ENCODE measurements around the gene CROCC2. TPM values are rescaled to one million over a fixed set of nuclear protein-coding genes. Genes with fewer than 3 reads are reported as not detected.

Gene CROCC2
- total RNA-seq, 4 donors from 2014 or later, result 0.06 to 0.12 TPM; not detected in 2

DNA sequence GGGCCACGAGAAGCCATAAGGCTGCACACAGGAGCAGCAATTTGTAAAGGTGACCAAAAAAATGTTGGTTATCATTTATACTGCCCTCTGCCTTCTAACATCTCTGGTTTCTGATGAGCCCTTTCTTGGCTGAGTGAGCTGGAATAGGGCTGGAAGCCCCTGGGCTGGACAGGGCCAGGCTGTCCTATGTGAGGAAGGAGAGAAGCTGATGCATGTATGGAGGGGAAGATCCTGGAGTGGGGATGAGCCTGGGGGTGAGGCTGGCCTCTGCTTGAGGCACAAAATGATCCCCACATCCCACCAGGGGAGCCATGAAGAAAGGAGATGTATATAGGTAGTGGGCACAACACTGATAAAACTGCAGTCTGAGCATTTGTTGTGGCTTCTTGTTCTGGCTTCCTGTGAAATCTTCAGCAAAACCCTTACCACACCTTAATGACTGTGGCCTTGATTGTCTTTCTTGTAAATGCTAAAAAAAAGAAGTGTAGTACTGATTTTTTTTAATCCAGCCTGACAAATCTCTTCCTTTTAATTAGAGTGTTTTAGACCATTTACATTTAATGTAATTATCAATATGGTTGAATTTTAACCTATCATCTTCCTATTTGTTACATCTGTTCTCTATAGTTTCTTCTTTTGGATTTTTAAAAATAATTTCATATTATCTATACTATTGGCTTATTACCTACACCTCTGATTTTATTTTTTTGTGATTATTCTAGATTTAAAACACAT is 97.9 kb downstream of the CROCC2 start:
- no peak for ATAC-seq (ENCODE audit: low FRiP score)
- no peak for DNase-seq (ENCODE audit: low spot score)
- no peak for TF ChIP-seq CTCF (IDR thresholded peaks at IDR 0.05)

GRCh38 chr2:241005569-241005968 is 99.4 kb downstream of the CROCC2 start:
- no peak for ATAC-seq (ENCODE audit: low FRiP score)
- no peak for TF ChIP-seq CTCF (IDR thresholded peaks at IDR 0.05)
- no peak for DNase-seq (ENCODE audit: low spot score)

- TF ChIP-seq CTCF (IDR thresholded peaks at IDR 0.05), result no peak
- DNase-seq (ENCODE audit: low spot score) (no peak), ATAC-seq (ENCODE audit: low FRiP score) (no peak)
Observed at GRCh38 chr2:241006412-241006811, 100.3 kb downstream of the CROCC2 start.

DNA sequence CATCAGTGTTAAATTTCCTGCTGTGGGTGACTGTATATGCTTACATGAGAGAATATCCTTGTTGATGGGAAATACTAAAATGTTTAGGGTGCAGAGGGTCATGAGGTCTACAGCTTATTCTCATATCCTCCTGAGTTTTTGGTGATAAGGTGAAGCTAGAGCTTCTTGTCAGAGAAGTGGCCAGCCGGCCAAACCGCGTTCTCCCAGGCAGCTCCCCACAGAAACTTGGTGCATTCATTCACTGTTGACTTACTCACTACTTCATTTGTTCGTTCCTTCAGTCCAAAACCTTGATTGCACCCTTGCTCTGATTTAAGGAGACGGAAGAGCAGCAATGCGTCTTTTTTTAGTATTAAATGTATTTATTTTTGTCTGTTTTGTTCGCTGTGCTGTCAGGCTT is 101.0 kb downstream of the CROCC2 start:
- ATAC-seq (ENCODE audit: low FRiP score), result no peak
- TF ChIP-seq CTCF (IDR thresholded peaks at IDR 0.05), result no peak
- no peak for DNase-seq (ENCODE audit: low spot score)

- DNase-seq (ENCODE audit: low spot score) (no peak), ATAC-seq (ENCODE audit: low FRiP score) (no peak)
- TF ChIP-seq CTCF (IDR thresholded peaks at IDR 0.05), result no peak
Observed at GRCh38 chr2:241007880-241008710, 102.0 kb downstream of the CROCC2 start.

- ATAC-seq (ENCODE audit: low FRiP score) (no peak), DNase-seq (ENCODE audit: low spot score) (no peak)
- no peak for TF ChIP-seq CTCF (IDR thresholded peaks at IDR 0.05)
Observed at GRCh38 chr2:241008711-241009121, 102.6 kb downstream of the CROCC2 start.

All from omental fat pad (tissue), 4 donors.